ENCODE data around the gene NUDT4B.
"Not testable (repeated sequence)": the region's sequence is repeated elsewhere in the genome, so short reads cannot be mapped to it uniquely, and the experiment has no call there.

The NUDT4B gene

DNA sequence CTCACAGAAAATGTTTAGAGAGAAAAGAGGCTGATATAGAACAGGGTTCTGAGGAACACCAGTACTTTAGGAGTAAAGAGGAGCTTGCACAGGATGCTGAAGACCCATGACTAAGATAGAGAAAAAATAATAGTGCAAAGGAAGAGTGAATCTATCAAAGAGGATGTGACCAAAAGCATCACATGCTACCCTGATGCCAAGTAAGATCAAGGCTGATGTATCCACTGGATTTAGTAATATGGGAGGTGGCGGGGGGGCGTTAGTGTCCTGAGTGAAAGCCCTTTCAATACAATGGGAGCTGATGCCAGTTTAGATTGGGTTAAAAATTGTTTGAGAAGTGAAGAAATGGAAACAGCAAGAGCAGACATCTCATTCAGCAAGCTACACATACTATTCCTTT is 11.2 kb downstream of the NUDT4B start:
- H3K4me1 Mint-ChIP-seq (ENCODE audit: low read depth); H3K9me3 Mint-ChIP-seq; H3K4me3 Mint-ChIP-seq; H3K27me3 Mint-ChIP-seq (ENCODE audit: low read depth); H3K36me3 Mint-ChIP-seq (ENCODE audit: low read depth); H3K27ac Mint-ChIP-seq: not testable (repeated sequence)

DNA sequence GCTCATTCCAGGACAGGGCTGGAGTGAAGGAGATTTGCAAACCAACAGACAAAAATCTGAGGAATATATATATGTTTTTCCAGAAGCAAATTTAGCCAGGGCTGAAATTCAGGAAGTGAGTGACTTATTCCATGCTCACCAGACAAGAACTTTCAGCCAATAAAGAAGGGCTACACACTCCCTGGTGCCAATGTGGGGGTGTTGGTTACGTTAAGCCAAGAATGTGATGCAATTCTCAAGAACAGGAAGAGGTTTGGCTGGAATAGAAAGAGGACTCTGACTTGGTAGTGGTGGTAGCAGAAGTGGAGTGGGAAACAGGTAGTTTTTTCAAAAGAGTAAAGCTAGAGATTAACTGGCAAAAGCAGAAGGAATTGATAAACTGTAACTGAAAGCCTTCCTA is 11.6 kb downstream of the NUDT4B start:
- not testable (repeated sequence) for H3K9me3 Mint-ChIP-seq; H3K27ac Mint-ChIP-seq; H3K4me3 Mint-ChIP-seq; H3K27me3 Mint-ChIP-seq (ENCODE audit: low read depth); H3K36me3 Mint-ChIP-seq (ENCODE audit: low read depth); H3K4me1 Mint-ChIP-seq (ENCODE audit: low read depth)

DNA sequence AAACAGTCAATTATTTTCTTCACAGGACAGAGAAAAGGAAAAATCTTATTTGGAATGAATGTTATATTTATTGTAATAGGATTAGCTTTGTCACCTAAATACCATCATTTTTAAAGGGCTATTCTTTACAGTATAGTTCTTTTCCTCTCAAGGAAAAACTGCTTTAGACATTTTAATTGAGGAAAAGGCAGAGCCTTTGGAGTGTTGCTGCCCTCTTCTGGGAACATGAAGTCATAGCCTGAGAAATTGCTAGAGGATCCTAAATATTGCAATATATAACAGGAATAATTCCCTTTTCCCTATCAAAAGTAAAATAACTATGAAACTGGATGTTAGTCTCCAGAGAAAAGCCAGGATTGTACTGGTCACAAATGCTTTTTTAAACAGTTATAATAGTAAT is 12.8 kb downstream of the NUDT4B start:
- not testable (repeated sequence) for H3K36me3 Mint-ChIP-seq (ENCODE audit: low read depth); H3K27ac Mint-ChIP-seq; H3K4me3 Mint-ChIP-seq; H3K9me3 Mint-ChIP-seq; H3K27me3 Mint-ChIP-seq (ENCODE audit: low read depth); H3K4me1 Mint-ChIP-seq (ENCODE audit: low read depth)

DNA sequence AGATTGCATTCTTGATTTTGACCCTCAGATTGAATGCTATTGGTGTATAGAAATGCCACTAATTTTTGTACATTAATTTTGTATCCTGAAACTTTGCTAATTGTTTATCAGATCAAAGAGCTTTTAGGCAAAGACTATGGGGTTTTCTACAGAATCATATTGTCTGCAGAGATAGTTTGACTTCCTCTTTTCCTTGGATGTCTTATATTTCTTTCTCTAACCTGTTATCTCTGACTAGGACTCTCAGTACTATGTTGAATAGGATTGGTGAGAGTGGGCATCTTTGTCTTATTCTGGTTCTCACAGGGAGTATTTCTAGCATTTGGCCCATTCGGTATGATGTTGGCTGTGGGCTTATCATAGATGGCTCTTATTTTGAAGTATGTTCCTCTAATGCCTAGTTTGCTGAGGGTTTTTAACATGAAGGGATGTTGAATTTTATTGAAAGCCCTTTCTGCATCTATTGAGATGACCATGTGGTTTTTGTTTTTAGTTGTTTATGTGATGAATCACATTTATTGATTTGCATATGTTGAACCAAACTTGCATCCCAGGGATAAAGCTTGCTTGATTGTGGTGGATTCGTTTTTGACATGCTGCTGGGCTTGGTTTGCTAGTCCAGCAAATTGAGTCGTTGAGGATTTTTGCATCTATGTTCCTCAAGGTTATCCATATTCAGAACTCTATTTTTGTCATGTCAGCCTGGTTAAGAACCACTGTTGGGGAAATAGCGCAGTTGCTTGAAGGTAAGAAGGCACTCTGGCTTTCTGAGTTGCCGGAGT is 16.9 kb downstream of the NUDT4B start:
- not testable (repeated sequence) for H3K4me3 Mint-ChIP-seq; H3K36me3 Mint-ChIP-seq (ENCODE audit: low read depth); H3K4me1 Mint-ChIP-seq (ENCODE audit: low read depth); H3K27me3 Mint-ChIP-seq (ENCODE audit: low read depth); H3K27ac Mint-ChIP-seq; H3K9me3 Mint-ChIP-seq

DNA sequence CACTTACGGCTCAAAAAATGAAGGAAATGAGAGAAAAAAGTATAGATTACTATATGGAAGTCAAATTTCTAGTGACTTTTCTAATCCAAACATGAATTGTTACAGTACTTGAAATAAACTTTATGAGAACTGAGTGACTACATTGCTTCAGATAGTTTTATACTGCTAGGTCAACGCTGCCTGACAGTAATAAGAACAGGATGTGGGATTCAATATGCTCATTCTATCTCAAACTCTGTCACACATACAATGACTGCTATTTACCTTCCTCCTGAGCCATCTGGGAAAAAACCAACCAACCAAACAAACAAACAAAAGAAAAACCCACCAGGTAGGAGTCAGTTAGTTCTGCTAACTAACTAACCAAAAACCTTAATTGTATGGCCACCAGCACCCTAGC is 20.0 kb downstream of the NUDT4B start:
- not testable (repeated sequence) for H3K4me3 Mint-ChIP-seq; H3K9me3 Mint-ChIP-seq; H3K27ac Mint-ChIP-seq; H3K27me3 Mint-ChIP-seq (ENCODE audit: low read depth); H3K36me3 Mint-ChIP-seq (ENCODE audit: low read depth); H3K4me1 Mint-ChIP-seq (ENCODE audit: low read depth)

DNA sequence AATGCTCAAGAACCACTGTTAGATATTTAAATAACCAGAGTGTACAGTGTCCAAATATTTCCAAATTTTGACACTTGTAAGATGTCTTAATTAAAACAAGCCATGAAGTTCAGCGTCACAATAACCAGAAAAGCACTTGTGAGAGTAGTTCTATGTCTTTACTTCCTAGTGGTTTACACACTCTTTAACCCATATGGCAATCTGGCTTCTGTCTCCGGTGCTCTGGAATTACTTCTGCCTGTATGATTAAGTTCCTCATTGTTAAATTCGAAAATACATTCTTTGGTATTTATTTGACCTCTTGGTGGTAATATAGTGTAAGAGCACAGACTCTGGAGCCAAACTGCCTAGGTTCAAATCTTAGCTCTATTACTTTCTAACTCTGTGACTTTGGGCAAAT is 20.9 kb downstream of the NUDT4B start:
- H3K36me3 Mint-ChIP-seq (ENCODE audit: low read depth); H3K27ac Mint-ChIP-seq; H3K9me3 Mint-ChIP-seq; H3K27me3 Mint-ChIP-seq (ENCODE audit: low read depth); H3K4me3 Mint-ChIP-seq; H3K4me1 Mint-ChIP-seq (ENCODE audit: low read depth): not testable (repeated sequence)

DNA sequence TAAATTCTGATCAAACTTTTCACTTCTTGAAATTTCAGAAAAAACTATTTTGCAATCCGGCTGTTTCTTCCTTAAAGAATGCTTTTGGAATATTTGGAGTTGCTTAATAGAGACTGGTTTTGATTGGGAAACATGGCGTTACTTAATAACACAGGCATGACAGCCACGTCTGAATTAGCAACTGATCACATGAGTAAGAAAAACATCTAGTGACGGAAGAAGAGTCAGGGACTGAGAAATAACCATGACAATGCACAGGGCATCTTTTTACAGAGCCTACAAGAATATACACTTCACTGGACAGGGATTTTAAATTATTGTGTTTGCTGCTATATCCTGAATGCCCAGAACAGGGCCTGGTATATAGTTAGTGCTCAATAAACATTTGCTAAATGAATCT is 25.1 kb downstream of the NUDT4B start:
- H3K4me3 Mint-ChIP-seq; H3K9me3 Mint-ChIP-seq; H3K36me3 Mint-ChIP-seq (ENCODE audit: low read depth); H3K27ac Mint-ChIP-seq; H3K4me1 Mint-ChIP-seq (ENCODE audit: low read depth); H3K27me3 Mint-ChIP-seq (ENCODE audit: low read depth): not testable (repeated sequence)

DNA sequence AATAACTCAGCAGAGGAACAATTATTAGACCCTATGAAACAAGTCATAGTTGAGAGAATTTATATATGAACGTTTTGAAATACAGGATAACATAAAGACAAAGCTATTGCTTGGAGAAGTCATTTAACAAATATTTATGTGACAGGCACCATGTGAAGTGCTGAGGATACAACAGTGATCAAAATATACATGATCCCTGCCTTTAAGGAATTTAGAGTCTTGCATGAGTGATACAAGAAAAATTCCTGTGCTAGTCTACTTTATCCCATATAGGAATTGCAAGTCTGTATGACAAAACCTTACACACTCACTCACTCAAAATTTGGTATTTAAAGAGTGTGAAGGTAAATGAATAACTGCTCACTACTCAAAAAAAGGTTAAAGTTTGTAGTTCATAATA is 25.5 kb downstream of the NUDT4B start:
- not testable (repeated sequence) for H3K4me3 Mint-ChIP-seq; H3K27ac Mint-ChIP-seq; H3K9me3 Mint-ChIP-seq; H3K36me3 Mint-ChIP-seq (ENCODE audit: low read depth); H3K27me3 Mint-ChIP-seq (ENCODE audit: low read depth); H3K4me1 Mint-ChIP-seq (ENCODE audit: low read depth)

DNA sequence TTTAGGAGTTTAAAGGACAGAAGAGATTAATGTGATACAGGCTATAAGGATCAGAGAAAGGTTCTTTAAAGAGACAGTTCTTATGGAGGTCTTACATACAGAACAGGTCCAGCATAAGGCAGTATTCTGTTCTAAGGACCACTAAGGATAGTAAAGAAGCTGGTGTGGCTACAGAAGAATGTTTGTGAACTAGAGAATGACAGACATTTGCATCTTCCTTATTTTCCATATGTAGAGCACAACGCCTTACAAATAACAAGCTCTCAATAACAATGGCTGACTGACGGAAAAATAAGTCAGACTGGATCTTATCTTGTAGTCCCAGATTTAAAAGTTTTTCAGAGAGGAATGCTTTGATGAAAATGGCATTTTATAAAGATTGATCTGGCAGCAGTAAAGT is 26.7 kb downstream of the NUDT4B start:
- not testable (repeated sequence) for H3K9me3 Mint-ChIP-seq; H3K4me1 Mint-ChIP-seq (ENCODE audit: low read depth); H3K4me3 Mint-ChIP-seq; H3K36me3 Mint-ChIP-seq (ENCODE audit: low read depth); H3K27ac Mint-ChIP-seq; H3K27me3 Mint-ChIP-seq (ENCODE audit: low read depth)

DNA sequence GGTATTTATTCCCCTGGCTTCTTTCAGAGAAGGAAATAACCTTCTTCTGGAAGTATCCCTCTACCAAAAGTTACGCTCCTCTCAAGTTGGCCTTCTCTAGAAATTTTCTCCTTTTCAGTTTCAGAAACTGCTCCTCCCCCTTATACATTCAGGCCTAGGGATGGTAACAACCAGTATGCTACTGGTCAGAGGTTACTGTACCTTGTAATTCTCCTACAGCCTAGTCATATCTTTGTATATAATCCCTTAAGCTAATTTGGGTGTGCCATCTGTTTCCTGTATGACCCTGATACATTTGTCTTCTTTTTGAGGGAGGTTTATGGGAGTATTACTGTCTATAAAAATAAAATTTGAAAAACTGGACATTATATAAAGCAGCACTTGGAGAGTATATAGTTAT is 29.1 kb downstream of the NUDT4B start:
- H3K9me3 Mint-ChIP-seq; H3K36me3 Mint-ChIP-seq (ENCODE audit: low read depth); H3K4me1 Mint-ChIP-seq (ENCODE audit: low read depth); H3K27me3 Mint-ChIP-seq (ENCODE audit: low read depth); H3K4me3 Mint-ChIP-seq; H3K27ac Mint-ChIP-seq: not testable (repeated sequence)

DNA sequence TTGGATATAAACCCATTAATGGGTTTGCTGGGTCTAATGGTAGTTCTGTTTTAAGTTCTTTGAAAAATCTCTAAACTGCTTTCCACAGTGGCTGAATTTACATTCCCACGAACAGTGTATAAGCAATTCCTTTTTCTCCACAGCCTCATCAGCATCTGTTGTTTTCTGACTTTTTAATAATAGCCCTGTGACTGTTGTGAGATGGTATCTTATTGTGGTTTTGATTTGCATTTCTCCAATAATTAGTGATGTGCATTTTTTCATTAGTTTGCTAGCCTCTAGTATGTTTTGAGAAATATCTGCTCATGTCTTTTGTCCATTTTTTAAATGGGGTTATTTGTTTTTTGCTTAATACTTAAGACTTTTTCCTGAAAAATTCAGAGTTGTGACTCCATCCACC is 31.8 kb downstream of the NUDT4B start:
- not testable (repeated sequence) for H3K4me3 Mint-ChIP-seq; H3K27me3 Mint-ChIP-seq (ENCODE audit: low read depth); H3K9me3 Mint-ChIP-seq; H3K27ac Mint-ChIP-seq; H3K36me3 Mint-ChIP-seq (ENCODE audit: low read depth); H3K4me1 Mint-ChIP-seq (ENCODE audit: low read depth)

DNA sequence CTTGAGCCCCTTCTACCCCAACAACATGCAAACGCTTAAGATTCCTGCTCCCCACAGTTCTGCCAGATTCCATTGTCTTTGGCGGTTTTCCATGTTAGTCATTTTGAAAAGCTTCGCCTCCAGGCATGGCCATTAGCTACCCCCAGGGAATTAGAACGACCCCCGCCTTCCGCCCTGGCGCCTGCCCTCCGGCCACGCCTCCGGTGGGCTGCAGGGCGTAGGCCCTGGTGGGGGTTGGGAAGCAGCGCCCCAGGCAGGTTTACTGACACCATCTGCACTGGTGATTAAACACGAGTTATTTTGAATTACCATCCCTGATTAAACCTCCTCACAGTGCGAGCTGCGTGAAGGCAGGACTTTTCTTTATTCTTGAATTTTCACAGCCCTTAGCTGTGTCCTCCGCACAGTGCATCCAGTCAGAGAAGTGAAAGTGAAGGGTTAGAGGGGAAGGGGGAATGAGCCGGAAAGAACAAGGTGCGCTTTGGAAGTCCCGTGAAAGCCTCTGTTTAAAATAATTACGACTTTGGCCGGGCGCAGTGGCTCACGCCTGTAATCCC is 43.0 kb downstream of the NUDT4B start:
- not testable (repeated sequence) for H3K4me1 Mint-ChIP-seq (ENCODE audit: low read depth); H3K4me3 Mint-ChIP-seq; H3K27me3 Mint-ChIP-seq (ENCODE audit: low read depth); H3K9me3 Mint-ChIP-seq; H3K27ac Mint-ChIP-seq; H3K36me3 Mint-ChIP-seq (ENCODE audit: low read depth)

DNA sequence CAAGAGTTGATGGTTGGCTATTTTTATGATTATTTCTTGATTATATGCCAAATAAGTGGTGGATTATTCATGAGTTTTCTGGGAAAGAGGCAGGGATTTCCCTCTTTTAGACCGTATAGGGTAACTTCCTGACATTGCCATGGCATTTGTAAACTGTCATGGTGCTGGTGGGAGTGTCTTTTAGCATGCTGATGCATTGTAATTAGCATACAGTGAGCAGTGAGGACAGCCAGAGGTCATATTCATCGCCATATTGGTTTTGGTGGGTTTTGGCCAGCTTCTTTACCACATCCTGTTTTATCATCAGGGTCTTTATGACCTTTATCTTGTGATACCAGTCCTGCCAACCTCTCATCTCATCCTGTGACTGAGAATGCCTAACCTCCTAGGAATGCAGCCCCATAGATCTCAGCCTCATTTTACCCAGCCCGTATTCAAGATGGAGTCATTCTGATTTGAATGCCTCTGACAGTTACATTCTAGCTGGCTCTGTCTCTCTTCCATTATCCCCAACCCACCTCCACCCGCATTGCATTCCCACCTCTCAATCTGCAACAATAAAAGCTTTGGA is 45.3 kb downstream of the NUDT4B start:
- H3K4me3 Mint-ChIP-seq, H3K9me3 Mint-ChIP-seq: not testable (repeated sequence)

More for the DNA sequence above, 45.3 kb downstream of the NUDT4B start:
- H3K36me3 Mint-ChIP-seq (ENCODE audit: low read depth); H3K27ac Mint-ChIP-seq; H3K4me1 Mint-ChIP-seq (ENCODE audit: low read depth); H3K27me3 Mint-ChIP-seq (ENCODE audit: low read depth): not testable (repeated sequence)

Measured in T-helper 1 cell treated with Interleukin-12 subunit alpha and Interleukin-12 subunit beta and Interleukin-4 antibody, amounts not matched to agents 30 μg/mL and 1 μg/mL, for 36 hours (primary cell).